ENCODE results near the gene CFAP74.

CFAP74 gene

DNA sequence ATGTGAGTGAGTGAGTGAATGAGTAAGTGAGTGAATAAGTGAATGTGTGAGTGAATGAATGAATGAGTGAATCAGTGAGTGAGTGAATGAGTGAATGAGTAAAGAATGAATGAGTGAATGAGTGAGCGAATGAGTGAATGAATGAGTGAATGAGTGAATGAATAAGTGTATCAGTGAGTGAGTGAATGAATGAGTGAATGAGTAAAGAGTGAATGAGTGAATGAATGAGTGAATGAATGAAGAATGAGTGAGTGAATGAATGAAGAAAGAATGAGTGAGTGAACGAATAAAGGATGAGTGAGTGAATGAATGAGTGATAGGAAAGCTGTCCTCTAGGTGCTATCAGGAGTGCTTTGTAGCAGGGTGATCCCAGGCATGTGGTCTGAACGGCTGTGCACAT, 35.7 kb downstream of the CFAP74 start:
- DNase-seq (ENCODE audit: low spot score), result no peak

DNA sequence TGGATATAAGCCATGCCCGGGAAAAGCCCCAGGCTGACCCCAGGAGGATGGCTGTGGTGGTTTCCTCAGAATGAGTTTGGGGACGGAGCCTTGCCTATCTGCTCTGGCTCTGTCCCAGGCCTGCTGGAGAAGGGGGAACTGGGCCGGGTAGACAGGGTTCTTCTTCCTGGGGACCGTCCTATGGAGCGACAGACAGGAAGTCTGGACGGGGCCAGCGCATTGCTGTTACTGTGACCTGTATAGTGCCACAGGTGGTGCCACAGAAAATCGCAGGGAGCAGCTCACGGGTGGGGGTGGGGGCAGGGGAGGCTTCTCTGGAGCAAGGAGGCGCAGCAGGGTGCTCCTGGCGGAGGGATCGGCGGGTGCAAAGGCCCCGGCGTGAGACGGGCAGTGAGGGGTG, 36.4 kb downstream of the CFAP74 start:
- DNase-seq (ENCODE audit: low spot score), result no peak

DNA sequence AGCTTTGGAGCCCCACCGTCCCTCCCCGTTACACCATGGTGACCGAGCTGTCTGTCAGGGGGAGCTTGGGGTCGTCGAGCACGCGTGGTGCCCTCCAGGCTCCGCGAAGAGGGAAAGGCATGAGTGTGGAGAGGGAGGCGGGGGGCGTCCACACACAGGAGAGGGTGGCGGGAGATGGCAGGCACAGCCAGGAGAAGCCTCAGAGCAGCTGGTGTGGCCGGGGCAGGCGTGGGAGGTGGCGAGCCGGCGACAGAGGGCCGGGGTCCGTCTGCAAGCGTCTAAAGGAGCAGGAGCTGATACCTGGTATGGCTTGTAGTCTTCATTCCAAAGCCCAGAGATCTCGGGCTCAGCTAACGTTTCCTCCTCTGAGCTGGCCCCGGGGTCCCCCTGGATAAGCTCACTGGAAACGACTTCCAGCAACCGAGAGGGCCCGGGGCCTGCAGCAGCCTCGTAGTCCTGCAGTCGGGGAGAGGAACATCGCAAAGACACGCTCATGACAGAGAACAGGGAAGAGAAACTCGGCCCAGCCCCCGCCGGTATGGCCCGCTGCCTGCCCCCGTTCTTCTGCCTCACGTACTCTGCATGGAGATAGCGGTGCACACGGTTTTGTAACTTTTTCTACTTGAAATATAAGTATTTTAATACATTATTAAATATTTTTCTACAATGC, 37.4 kb downstream of the CFAP74 start:
- DNase-seq (ENCODE audit: low spot score), result no peak

DNA sequence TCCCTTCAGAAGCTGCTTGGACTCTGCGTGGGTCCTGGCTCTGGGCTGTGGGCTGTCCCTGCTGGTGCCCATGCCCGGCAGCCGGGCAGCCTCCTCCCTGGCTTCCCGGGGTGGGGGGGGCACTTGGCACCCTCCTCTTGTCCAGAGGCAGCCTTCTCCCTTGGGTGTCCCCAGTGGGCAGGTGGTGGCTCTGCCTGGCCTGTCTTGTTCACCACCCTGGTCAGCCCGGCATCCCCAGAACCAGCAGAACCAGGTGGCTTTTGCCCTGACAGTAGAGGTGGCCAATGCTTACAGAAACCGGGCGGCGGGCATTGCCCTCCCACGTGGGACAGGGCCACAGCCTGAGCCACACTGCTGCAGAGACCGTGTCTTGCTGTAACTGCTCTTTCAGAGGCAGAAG, 38.0 kb downstream of the CFAP74 start:
- no peak for DNase-seq (ENCODE audit: low spot score)

DNA sequence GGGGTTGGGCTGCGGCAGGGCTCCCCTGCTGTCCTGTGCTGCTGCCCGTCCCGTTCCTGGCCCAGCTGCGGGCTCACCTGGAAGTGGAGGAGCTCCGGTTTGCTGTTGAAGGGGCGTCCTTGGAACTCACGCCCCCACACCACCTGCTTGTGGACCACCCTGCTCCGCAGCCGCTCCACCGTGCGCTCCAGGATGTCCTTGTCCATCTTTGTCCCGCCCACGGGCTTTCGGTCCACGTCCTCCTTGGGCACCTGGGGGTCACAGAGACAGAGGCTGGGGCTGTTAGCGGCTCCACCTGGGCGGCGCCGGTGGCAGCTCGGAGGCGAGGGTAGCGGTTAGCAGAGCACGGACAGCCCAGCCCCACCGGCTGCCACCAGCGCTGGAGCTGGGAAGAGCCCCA, 38.8 kb downstream of the CFAP74 start:
- no peak for DNase-seq (ENCODE audit: low spot score)

DNA sequence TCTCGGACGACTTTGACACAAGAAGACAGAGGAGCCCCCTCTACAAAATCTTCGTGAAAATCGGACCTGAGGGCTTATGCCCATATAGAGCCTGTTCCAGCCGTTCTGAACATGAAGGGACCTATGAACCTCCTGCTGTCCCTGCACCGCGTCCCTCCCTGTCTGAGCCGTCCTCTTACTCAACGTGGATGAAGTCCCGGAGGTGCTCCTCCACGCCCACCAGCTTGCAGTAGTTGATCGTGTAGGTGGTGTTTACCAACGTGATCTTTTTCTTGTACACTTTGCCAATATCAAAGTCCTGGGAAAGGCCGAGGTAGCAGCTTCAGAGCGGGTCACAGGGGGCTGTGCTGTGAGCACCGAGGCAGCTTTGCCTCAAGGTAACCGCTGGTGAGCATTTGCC, 40.0 kb downstream of the CFAP74 start:
- DNase-seq (ENCODE audit: low spot score), result no peak

DNA sequence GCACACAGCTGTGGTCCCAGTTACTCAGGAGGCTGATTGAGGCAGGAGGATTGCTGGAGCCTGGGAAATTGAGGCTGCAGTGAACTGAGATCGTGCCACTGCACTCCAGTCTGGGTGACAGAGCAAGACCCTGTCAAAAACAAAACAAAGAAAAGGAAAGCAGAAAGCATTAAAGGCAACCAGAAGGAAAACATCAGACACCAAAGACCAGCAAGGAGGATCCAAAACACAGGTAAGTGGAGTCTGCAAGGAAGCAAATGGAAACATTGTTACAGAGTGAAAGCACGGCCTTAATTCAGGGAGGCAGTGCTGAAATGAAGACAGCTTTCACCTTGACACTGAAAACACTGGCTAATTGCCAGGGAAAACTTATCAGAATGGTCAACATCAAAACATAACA, 40.8 kb downstream of the CFAP74 start:
- DNase-seq (ENCODE audit: low spot score), result no peak

DNA sequence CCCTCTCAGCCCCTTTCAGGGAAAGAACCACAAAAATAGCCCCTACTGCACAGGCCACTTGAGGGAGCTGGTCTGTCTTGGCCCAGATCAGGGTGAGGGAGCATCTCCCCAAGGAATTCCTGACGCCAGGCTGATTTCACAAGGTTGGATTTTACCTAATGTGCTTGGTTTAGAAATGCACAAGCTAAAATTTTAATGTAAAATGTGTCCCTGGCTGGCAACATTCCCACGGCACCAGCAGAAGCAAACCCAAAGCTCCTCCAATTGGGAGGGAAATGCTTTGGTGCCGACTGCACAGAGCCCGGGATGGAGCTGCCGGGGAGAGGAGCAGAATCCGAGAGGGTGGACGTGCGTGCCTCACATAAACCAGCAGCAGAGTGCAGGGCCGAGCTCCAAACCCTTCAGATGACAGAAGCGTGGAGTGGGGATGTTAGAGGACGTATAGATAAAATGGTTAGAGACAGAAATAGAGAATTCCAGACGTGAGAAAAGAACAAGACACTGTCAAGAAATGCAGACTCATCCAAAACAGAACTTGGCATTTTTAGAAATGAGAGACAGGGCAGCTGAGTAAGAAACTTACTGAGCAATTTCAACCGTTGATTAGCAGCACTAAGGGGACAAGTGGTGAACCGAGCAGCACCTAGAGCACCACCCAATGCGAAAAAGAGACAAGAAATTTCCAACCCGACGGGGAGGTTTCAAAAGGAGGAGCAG, 42.9 kb downstream of the CFAP74 start:
- no peak for DNase-seq (ENCODE audit: low spot score)

DNA sequence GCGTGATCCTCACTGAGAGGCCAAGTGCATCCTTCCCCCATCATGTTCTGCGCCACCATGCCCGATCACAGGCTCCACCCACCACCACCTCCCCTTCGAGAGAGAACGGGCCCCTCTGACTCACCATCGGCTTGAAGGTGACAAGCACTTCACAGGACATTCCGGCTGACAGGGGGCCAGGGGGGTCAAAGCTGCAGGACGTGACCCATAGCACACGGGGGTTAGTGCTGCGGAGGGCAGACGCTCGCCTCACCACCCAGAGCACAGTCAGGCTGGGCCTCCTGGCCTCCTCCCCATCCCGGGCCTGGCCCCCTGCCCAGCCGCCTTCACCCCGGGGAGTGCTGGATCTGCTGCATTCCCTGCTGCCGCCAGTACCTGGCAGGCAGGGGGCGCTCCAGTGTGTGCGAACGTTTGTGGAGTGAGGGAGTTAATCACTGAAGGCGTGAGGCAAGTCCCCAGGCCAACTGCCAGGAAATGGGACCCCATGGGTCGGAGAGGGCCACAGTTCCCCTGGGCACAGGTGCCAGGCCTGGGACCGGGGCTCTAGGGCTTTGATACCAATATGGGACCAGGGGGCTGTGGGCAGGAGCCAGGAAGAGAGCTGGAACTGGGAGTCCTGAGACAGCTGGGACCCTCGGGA, 43.6 kb downstream of the CFAP74 start:
- peak; percentile 50 for DNase-seq (ENCODE audit: low spot score)

DNA sequence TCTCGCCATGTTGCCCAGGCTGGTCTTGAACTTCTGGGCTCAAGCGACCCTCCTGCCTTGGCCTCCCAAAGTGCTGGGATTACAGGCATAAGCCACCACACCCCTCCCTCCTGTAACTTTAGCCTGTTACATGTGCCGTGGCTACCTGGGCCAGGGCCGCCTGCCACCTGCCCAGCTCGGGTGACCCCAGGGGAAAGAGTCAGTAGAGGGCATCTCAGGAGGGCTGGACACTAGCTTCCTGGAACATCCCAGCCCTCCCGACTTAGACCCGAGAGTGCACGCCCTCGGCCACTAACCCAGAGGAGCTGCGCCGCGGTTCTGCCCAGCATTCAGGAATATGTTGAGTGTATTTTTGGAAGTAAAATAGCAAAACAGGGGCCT, 44.1 kb downstream of the CFAP74 start:
- DNase-seq (ENCODE audit: low spot score), result no peak

DNA sequence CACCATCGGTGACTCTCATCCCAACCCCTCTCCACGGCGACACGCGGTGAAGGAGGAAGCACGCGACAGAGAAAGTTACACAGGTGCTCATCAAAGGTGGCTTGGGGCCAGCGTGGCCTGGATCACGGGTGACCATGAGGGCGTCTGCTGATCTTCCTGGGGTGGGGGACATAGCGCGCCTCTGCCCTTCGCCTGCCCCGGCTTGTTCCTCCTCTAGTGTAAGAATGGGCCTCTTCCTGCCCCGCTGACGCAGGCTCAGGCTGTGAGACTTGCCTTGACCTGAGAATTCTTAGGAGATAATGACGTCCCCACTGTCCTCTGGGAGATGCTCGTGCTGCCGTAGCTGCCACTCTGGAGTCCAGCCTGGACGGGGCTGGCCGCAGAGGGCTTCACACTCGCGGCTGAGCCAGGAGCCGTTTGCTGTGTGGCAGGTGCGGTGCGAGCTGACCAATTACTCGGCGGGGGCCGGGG, 45.5 kb downstream of the CFAP74 start:
- no peak for DNase-seq (ENCODE audit: low spot score)

DNA sequence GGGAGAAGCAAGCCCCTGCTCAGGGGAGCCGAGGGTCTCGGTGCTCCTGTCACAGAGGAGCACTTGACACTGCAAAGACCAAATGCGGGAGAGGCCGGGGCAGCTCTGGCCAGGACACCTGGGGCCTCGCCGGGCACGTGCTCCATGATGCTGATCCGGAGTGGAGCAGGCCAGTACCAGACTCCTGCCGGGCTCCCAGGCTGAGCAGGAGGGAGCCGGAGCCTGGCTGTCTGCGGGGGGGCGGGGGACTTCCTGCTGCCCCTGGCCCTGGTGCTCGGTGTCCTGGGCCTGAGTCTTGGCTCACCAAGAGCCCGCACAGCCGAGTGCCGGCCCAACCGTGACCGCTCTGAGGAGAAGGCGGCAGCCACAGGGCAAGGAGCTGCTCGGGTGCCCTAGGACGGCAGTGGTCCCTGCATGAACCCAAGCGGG, 46.0 kb downstream of the CFAP74 start:
- no peak for DNase-seq (ENCODE audit: low spot score)

DNA sequence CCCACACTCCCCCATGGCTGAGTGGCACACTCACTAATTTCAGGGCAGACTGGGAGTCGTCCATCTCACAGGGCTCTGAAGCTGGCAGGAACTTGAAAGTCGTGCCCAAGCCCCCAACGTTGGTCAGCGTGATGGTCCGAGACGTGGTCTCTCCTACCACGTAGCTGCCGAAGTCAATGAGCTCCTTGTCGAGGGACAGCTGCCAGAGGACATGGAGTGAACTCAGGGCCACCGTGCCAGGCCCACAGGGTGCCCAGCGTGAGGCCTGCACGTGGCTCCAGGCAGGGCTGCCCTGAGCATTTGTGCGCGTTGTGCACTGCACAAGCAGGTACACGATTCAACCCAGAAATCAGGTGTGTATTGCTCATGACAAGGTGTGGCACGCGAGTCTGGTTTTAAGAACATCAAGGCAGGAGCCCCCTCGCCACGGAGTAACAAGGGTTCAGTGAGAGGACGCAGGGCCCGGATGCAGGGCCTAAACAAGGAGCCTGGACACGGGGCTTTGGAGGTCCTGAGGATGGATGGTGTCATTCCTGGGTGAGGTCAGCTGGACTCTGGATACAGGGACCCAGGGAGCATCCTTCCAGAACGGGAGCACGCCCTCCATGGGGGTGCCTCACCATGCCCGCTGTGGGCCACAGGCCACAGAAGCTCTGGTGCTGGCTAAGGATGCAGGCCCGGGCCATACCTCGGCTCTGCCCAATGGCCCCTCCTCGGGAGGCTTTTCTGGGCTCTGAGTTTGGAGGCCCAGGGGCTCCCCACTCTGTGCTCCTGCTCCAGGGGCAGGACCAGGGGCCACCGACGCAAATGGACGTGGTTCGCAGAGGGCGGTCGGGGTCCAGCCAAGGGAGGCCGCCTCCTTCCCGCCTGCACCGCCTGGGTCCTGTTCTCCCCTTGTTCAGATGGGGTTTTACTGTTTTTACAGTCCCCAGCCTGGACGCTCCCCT, 46.7 kb downstream of the CFAP74 start:
- DNase-seq (ENCODE audit: low spot score), result no peak

DNA sequence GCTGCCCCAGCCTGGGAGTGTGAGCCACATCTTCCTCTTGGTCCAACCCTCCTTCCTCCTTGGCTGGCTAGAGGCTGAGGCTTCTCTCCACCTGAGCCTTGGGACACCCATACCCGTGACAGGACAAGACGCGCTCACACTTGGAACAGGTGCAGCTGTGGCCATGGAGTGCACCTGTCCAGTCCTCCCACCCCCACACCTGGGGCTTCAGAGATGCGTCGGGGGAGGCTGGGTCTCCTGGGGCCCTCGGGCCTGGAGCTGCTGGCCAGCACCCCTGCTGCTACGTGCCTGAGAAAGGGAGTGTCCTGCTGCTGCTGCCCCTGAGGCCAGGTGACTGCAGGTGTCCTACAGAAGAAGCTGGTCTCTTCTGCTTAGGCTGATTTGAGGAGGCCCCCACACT, 47.5 kb downstream of the CFAP74 start:
- no peak for DNase-seq (ENCODE audit: low spot score)

DNA sequence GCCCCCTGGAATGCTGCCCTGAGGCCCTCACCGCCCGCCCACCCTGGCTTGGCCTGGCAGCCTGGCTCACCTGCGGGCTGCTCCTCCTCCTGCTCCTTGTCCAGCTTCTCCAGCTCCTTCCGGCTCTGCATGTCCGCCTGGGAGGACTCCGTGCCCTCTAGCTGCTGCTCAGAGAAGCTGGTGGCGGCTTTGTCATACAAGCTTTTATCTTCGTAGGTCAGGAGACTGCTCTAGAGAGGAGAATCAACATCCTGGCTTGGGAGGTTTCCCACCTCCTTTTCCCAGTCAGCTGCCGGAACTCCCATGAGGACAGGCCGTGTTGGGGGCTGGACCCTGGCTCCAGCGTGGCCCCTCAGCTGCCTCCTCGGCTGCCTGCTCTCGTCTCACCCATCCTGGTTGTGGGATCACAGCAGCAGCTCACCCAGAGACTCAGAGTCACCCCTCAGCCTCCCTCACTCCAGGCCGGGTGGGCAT, 47.9 kb downstream of the CFAP74 start:
- no peak for DNase-seq (ENCODE audit: low spot score)

DNA sequence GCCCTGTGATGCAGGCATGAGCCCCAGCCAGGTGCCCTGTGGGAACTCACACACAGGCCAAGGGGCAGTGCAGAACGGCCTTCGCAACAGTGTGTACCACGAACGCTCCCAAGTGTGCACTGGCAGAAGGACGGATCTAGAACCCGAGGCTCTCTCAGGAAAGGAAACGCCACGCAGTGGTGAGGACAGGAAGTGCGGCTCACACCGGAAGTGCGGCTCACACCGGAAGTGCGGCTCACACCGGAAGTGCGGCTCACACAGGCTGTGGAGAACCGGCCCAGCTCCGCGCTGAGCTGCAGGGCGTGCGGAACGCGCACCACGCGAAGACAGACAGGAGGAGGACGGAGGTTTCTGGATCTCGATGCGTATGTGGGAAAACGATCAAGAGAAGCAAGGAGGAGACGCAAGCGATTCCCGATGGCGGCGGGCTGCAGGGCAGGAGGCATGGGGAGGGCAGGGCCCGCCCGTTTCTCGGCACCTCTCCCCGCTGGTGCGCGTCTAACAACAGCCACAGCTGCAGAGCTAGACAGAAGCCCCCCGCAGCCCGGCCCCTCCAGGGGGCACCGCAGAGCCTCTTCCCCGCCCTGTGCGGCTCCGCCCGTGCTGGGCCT, 48.6 kb downstream of the CFAP74 start:
- no peak for DNase-seq (ENCODE audit: low spot score)

DNA sequence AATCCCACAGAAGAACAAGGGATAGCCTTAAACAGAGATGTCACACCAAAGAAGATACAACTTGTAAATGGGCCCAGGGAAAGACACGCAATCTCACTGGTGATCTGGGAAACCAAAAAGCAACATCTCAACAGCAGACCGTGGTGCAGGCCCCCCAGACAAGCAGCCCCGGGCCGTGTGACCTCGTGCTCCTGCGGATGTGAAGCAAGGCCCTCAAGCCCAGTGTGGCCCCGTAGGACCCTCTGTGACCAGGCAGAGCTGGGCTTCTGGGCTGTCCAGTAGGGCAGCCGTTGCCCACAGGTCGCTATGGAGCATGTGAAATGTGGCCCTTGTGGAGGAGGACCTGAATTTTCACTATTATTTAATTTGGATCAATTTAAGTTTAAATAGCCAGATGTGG, 49.6 kb downstream of the CFAP74 start:
- DNase-seq (ENCODE audit: low spot score), result no peak

DNA sequence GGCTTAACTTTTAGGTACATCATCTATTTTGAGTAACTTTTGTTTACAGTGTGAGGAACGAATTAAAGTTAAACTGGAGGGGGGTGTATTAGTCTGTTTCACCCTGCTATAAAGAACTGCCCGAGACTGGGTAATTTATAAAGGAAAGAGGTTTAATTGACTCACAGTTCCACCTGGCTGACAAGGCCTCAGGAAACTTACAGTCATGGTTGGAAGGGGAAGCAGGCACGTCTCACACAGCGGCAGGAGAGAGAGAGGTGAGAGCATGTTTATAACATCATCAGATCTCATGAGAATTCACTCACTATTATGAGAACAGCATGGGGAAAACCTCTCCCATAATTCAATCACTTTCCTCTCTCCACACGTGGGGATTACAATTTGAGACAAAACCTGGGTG, 52.6 kb downstream of the CFAP74 start:
- DNase-seq (ENCODE audit: low spot score), result no peak

DNA sequence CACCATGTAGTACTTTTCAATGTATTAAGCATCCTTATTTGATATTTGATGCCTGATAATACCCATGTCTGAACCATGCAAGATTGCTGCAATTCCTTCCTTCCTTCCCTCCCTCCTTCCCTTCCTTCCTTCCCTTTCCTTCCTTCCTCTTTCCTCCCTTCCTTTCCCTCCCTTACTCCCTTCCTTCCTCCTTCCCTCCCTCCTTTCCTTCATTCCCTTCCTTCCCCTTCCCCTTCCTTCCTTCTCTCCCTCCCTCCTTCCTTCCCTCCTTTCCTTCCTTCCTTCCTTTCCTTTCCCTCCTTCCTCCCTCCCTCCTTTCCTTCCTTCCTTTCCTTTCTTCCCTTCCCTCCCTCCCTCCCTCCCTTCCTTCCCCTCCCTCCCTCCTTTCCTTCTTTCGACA, 54.8 kb downstream of the CFAP74 start:
- no peak for DNase-seq (ENCODE audit: low spot score)

DNA sequence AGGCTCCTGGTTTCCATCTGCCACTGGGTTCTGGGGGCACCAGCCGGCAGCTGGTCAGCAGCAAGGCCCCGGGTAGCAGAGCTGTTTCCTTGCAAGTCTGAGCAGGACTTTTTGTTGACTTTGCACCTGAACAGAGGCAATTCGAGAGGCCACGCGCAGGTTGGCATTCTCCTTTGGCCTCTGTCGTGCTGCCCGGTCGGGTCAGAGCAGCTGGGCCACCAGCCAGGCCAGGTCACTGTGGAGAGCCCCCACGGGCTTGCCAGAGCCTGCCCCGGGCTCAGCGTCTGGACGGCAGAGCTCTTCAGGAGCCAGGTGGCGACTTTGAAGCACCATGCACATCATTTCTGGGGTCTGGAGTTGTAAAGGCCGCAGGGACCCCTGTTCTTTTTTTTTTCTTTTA, 56.1 kb downstream of the CFAP74 start:
- DNase-seq (ENCODE audit: low spot score), result no peak

DNA sequence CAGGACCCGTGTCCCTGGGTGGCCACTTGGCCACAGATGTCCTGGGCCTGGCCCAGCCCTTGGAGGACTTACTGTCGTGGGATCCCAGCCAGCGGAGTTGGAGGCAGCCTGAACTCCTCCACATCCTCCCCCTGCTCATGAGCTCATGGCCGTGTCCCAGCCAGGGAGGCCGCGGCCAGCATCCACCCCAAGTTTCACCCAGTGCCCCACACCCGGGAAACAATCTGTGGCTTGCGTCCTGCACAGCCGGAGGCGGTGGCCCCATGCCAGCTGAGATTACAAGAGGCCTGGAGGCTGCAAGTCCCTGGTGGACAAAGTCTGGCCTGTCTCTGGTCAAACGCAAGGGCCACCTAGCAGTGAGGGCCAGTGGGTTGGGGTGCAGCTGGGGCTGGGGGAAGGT, 57.0 kb downstream of the CFAP74 start:
- DNase-seq (ENCODE audit: low spot score), result no peak
